GM19099 (cell line): ENCODE results near the gene SPTSSB.

Experiments
- POLR2A ChIP-seq: IDR thresholded peaks from 3 replicates; pipeline ENCODE4 v1.6.1; 2011; ENCODE audit warnings: low read depth; ENCODE audit not compliant: insufficient read length; ENCODE audit errors: extremely low read depth

The SPTSSB gene

DNA sequence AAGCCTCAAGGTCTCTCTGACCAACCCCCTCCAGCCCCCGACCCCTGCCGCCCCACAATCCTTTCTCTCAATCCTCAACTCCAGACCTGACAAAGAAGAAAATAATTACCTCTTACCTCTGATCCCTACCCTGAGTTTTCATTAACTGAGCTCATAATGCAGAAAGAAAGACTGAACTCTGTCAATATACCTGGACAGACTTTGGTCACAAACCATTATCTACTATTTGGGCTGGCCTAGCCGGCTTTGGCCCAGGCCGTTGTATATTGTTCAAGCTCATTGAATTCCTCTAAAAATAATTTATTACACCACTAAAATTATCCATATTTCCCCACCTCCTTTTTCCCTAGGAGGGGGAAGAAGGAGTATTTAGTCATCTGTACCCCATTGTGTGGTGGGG, 29.3 kb upstream of the SPTSSB start:
- no peak for TF ChIP-seq POLR2A

DNA sequence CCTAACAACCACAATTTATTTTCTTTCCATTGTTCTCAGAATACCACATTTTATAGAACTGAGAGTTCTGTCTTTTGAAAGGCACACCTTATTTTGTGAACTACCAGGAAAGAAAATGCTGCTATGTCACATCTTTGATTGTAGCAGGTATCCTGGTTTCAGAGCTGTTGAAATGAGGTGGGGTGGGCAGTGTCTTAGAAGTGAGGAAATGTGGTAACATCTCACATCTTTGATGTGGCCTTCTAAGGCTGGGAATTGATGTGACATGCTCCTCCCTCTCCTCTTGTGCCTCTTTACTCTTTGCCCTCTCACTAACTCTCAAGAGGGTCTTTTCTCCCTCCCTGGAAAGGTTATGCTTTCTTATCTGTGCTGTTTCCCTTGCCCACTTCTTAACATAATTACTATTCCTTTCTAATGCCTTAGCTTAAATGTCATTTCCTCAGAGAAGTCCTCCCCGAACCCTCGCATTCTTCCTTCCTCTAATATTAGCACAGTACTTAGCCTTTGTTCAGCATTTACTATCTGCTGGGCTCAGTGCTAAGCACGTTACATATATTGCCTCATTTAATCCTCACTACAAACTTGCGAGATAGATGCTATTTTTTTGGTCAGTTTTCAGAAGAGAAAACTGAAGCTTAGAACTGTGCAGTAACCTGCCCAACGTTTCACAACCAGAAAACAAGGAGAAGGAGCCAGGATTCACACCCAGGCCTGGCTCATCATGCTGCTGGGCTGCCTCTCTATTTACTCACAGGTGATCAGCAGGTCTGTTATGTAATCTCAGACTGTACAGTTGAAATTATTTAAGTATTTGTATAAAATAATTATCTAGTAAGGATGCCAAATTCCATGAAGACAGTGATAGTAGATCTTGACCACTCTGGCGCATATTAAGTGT, 24.0 kb upstream of the SPTSSB start:
- TF ChIP-seq POLR2A, result no peak

DNA sequence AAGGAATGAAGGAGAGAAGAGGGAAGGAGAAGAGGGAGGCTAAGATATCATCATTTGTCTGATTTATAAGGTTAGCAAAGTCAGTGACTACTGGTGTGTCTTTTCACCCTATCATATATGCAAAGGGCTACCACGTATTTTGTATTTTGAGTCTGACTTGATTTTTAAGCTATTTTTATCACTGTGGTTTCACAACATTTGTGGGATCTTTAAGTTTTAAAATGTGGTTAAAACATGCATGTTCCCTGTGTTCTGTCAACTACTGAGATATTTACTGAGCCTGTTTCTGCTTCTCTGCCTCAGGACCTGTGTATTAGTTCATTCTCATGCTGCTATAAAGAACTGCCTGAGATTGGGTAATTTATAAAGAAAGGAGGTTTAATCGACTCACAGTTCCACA, 22.5 kb upstream of the SPTSSB start:
- TF ChIP-seq POLR2A, result no peak

DNA sequence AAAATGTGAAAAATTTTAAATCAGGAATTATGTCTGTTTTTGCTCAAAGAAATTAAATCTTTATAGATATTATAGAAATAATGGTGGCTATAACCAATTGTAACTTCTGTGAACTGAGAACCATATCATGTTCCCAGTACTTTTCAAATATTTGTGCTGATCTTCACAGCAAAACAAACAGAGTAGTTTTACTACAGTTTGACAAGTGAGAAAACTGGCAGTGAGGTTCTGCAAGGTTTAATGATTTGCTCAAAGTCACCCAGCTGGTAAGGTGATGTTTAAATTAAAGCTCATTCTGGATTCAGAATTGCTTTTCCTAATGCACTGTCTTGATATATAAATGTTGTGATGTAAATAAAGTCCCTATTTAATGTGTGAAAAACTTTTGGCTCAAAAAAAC, 22.0 kb upstream of the SPTSSB start:
- no peak for TF ChIP-seq POLR2A

DNA sequence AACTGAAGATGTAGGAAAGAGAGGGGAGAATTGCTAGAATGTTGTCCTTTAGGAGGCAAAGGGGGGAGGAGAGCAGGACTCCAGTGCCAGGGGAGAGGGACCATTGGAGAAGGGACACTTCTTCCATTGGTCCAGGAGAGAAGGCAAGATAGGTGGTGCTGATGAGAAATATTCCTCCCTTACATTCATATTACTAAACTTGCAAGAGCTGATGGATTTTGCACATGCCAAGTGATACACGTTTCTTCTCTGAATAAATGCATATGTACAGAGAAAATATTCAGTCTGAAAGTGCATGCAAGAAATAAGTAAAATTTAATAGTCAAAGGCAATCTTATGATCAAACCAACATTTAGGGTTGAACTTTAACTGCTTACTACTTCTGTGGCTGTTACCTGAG, 21.5 kb upstream of the SPTSSB start:
- TF ChIP-seq POLR2A, result no peak

DNA sequence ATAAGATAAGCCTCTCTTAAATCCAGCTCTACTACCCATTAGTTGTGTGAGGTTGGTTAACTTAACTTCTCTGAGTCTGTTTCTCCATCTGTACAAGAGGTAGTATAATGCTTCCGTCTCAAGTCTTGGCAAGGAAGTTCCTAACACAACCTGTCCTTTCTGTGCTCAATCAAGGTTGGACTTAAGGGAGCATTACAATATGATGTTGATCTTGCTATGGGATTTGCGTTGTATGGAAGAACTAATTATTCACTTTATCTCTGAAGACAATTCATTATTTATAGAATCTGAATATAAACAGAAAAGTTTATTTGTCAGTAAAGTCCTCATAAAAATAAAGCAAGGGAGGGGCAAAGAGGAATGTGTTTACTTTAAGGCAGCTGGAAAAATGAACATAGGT, 18.9 kb upstream of the SPTSSB start:
- no peak for TF ChIP-seq POLR2A

DNA sequence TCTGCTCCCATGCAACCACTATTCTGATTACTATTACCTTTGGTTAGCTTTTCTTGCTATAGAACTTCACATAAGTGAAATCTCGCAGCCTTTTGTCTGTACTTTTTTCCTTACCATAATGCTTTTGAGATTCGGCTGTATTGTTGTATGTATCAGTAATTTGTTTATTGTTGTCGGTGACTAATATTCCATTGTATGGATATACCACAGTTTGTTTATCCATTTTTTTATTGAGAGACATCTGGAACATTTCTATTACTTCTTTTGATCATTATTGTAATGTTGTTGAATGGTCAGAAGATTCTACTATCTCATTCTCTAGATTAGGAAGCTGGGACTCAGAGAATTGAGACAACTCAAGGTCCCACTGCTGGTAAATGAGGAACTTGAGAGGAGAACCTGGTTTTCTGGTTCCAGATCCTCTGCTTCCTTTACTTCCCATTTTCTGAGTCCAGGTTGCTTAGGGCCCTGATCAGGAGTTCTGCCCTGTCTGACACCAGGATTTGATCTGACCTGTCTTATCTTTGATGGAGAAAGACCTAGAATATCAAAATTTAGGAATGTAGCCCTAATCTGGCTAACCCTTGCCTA, 18.2 kb upstream of the SPTSSB start:
- no peak for TF ChIP-seq POLR2A

DNA sequence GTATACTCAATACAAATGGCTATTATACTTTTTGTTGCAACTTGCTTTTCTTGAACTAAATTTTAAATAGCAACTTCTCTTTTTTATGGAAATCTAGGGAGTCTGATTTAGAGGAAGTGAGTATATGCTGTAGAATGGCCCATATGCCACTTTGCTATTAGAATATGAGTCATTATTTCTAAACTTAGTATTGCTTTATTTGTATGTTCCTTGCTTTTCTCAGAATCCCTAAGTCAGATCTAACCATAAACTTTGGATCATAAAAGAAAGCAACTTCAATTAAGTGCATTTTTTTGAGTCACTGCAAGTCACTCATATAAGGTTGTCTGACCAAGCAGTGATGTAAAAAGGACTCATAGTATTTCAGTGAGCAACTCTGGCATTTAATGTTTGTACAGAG, 17.5 kb upstream of the SPTSSB start:
- TF ChIP-seq POLR2A, result no peak

DNA sequence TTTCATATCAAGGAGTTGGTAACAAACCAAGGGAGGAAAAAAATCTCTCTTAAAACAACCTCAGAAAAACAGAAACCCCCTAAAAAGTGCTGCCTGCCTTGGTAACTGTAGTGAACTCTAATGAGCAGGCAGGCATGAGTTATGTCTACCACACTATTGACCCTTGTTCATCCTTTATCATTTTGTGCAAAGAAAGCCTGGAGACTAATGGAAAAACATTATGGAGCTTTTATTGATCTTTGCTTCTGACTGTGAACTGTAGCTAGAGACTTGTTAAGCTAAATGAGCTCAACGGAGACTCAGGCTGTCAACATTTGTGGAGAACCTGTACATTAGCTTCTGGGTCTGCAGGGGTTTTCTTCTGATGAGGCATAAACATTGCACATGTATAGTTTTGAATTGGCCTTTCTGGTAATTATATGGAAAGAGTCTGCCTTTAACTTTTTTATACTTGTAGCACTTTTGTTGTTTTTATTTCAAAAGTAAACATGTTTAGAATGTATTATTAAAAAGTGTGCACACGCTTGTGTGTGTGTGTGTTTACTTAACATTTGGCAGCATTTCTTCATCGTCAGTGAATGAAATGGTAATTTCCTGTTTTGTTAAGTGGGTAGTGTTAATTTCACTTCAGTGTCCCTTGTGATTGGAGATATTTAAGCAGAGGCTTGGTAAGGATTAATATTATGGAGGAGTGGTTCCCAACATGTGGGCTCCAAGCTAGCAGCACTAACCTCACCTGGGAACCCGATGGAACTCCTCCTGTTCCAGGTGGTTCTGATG, 15.9 kb upstream of the SPTSSB start:
- TF ChIP-seq POLR2A, result no peak

DNA sequence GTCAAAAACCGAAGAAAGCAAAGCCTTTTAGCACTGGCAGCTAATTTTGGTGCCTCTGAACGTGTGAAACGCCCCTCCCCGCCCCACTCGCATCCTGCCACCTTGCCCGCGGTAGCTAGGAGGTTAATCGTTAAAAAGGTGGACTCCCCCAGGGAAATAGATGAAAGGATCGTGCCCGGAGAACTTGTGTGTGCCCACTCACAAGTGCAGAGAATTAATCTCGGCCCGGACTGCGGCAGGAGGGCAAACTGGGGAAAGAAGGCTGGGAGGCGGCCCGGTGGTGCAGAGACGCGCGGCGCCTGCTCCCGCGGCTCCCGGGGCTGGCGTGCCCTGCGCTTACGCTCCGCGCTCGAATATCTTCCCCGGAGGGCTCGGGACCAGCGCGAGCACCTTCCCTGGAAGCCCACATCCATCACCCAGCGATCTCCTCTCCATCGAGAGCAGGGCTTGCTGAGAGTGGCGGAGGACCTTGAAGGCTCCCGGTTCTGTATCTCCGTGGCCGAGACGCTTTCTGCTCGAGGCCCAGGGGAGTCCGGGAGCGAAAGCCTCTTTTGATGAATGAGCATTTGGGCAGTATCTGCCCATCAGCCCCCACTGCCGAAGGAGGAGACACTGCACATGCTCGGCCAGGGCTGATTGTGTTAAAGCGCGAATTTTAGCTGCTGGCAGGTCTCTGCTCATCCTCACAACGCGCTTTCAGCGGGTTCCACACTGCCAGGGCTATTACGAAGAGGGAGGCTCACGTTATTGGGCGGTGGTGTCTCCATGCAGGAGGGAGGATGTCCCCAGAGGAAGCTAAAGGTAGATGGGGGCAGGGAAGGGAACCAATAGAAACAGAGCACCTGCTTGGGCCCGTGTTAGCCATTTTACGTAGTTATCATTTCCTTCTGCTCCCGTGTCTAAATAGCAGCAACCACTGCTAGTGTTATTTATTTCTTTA, 1.3 kb upstream of the SPTSSB start:
- no peak for TF ChIP-seq POLR2A

DNA sequence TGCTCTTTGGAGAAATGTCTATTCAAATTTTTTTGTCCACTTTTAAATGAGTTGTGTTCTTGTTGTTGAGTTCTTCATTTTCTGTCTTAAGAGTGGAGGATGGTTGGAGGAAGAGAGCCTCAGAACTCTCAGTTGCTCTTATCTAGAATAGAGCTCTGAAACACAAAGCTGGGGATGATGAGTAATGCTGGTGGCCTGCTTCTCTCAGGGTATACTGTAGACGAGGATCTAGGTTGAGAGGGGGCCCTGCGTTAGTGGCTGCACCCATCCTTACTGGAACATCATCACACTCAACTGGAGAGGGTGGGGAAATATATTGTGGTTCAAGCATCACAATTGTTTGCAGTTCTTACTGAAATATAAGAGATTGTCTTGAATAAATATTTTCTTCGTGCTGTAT, 1.8 kb downstream of the SPTSSB start:
- no peak for TF ChIP-seq POLR2A

DNA sequence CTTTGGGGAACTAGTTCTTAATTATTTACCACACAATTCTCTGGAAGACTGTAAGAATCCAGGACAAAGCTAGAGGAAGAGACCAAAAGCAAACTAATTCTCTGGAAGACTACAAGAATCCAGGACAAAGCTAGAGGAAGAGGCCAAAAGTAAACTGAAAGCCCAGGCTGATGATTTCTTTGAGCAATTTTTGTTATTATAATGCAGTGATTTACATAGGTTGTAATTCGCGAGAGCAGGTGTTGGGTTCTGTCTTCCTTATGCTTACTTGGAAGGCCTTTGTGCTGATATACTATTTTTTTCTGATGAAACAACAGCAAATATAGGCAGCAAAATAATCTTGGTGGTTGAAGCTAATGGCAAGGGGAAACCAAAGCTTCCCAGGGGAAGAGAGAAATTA, 5.2 kb downstream of the SPTSSB start:
- no peak for TF ChIP-seq POLR2A

DNA sequence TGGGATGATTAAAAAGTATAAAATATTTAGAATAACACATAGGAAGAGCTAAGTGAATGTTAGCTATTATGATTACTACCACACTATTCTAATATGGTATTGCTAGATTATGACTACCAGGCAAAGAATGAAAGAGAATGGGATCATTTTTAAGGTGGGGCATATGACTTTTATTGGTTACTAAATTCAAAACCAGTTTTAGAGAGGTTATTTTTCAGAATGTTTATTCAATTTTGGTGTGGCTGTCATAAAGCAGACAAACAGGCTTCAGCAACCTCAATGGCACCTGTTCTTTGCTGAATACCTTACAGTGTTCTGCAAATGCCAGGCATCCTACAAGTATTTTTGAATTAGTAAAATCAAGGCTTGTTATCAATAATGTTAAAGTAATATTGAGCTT, 12.8 kb downstream of the SPTSSB start:
- no peak for TF ChIP-seq POLR2A

DNA sequence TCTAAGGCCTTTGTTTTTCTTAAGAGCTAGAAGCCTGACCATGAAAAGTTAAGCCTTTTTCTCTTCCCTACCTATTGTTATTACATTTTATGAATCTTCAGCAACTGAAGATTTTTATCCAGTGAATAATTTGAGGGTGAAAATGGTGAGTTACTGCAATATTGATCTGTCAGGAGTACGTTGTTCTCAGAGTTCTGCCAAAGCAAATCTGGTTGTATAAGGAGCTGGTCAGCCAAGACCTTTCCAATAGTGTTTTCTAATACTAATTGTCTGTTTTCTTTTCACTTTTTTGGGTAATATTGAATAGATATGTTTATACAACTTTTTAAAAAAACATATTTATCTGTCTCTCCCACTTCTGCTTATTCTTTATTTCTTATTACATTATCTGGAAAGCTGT, 15.0 kb downstream of the SPTSSB start:
- TF ChIP-seq POLR2A, result no peak

DNA sequence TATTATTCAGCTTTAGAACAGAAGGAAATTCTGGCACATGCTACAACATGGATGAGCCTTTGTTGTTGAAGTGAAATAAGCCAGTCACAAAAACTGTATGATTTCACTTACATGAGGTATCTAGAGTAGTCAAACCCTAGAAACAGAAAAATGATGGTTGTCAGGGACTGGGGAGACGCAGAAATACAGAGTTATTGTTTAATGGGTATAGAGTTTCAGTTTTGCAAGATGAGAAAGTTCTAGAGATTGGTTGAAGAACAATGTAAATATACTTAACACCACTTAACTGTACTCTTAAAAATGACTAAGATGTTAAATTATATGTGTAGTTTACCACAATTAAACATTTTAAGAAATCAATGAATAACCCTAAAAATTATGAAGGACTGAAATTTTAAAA, 15.8 kb downstream of the SPTSSB start:
- no peak for TF ChIP-seq POLR2A
